Heart right ventricle (tissue), 16 donors: ENCODE results near the gene MRPL57. TPM values are rescaled to one million over a fixed set of nuclear protein-coding genes. Genes with fewer than 3 reads are reported as not detected.
"Not testable (repeated sequence)": the region's sequence is repeated elsewhere in the genome, so short reads cannot be mapped to it uniquely, and the experiment has no call there.

ENCODE experiments used
- ATAC-seq, 8 donors: fragments of 200-7000 bp; cut with Tn5 transposase; one replicate each; pipeline ENCODE4 v1.9.1; 2020; ENCODE audit warnings: mild to moderate bottlenecking in 8 of 8, moderate library complexity in 8 of 8, moderate number of reproducible peaks in 1 of 8
- DNase-seq, 2 donors: peaks; one replicate each; pipeline ENCODE4 v3.0.0-alpha.2; 2020
- H3K27ac ChIP-seq, 10 donors: fragments of 200-600 bp; sonication (generic) in 2 of 10; one replicate each; pipeline versions ENCODE4 v1.5.0 to v1.8.0; 2020 to 2022; ENCODE audit warnings: mild to moderate bottlenecking in 3 of 10
- H3K27me3 ChIP-seq, 7 donors: fragments of 200-600 bp; one replicate each; pipeline ENCODE4 v1.8.0; 2021 to 2022; ENCODE audit warnings: mild to moderate bottlenecking in 2 of 7
- H3K36me3 ChIP-seq, 9 donors: fragments of 200-600 bp; sonication (generic) in 1 of 9; one replicate each; pipeline versions ENCODE4 v1.5.0 to v1.8.0; 2020 to 2022; ENCODE audit warnings: mild to moderate bottlenecking in 2 of 9
- H3K4me1 ChIP-seq, 9 donors: fragments of 200-600 bp; sonication (generic) in 1 of 9; one replicate each; pipeline versions ENCODE4 v1.5.0 to v1.8.0; 2020 to 2022; ENCODE audit warnings: mild to moderate bottlenecking in 4 of 9
- H3K4me3 ChIP-seq, 10 donors: fragments of 200-600 bp; sonication (generic) in 2 of 10; one replicate each; pipeline versions ENCODE4 v1.5.0 to v1.8.0; 2020 to 2022; ENCODE audit warnings: mild to moderate bottlenecking in 7 of 10, moderate library complexity in 2 of 10
- H3K9me3 ChIP-seq, 11 donors: fragments of 200-600 bp in 10 of 11; sonication (generic) in 2 of 11; one replicate each; pipeline versions ENCODE4 v1.5.0 to v1.8.0; 2013 to 2022; ENCODE audit warnings: mild to moderate bottlenecking in 2 of 11, control low read depth in 1 of 11, moderate library complexity in 1 of 11
- CTCF ChIP-seq, 9 donors: fragments of 200-600 bp; sonication (generic) in 2 of 9; IDR thresholded peaks; one replicate each; pipeline versions ENCODE4 v1.5.0 to v1.8.0; 2021 to 2022; ENCODE audit warnings: antibody characterized with exemption in 9 of 9, mild to moderate bottlenecking in 5 of 9, moderate library complexity in 1 of 9
- WGBS, 2 donors: extraction: QIAGEN DNeasy Blood & Tissue Kit; methylation state at CpG; one replicate each; pipeline ENCODE4 v1.1.7; 2013; ENCODE audit warnings: inconsistent platforms in 1 of 2; 5-methylcytosine and 5-hydroxymethylcytosine counted together
- intact Hi-C, 10 donors: fragments of 100-400 bp; cut with DNase I; formaldehyde crosslinking; loops; one replicate each; pipeline versions ENCODE4 v1.11.1 to v1.14.2; 2022
- long read RNA-seq, 3 donors: library from polyadenylated mRNA; unstranded; transcript quantifications; one replicate each; pipeline ENCODE4 v2.0.0, GENCODE V29; 2020 to 2021
- polyA plus RNA-seq, 2 donors: library from polyadenylated mRNA; stranded (reverse); fragments of 200-250 nt; gene quantifications; one replicate each; pipeline ENCODE4 v1.2.3, GENCODE V29; 2013
- total RNA-seq, 10 donors: library from RNA; stranded (reverse); fragmentation: NEBNext Ultra II Directional in 3 of 10; extraction: Animal tissue kit (Norgen Biotek cat#: 25700) in 3 of 10; gene quantifications; one replicate each; pipeline versions ENCODE4 v1.2.1 to v1.2.4, GENCODE V29; 2021 to 2023
- donor health status: Arrhythmogenic right ventricular cardiomyopathy.
- donor health status: ischemic (EF 13 %, LVEDD 7.1; RV severe dilation, severe dysfunction).
- donor health status: healthy with polysubstance abuse.
- donor health status: DM: no; HTN: yes; CAD: no.
- donor health status: DM: no; HTN: no; CAD: no.
- donor health status: ischemic (EF 25% LVEDD 6.9; RV normal size, moderate dysfunction).
- donor health status: ischemic (EF 25% LVEDD 5.7; RV mildly dilated, moderate dysfunction).
- donor health status: healthy.
- donor health status: DM: yes; HTN: yes; CAD: no.
- donor health status: Ischemic cardiomyopathy.
- donor health status: ischemic (EF 35%, LVEDD 5.7; RV mildly dilated, moderate dysfunction).
- donor health status: nonischemic (EF 11% LVEDD 7.7; RV severe dilation, severe dysfunction).
- donor health status: DM: yes; HTN: yes; CAD: no.
- donor health status: PGD.
- donor health status: ischemic (EF 29% LVEDD 5.4; RV normal size, mild dysfunction).
- donor health status: nonischemic (EF 23%, LVEDD 6.1; RV moderate dilation, normal function).

The MRPL57 gene
- 10 to 100 TPM; 20.0 to 25.9 (median 22.9) TPM for total RNA-seq
- 10 to 100 TPM; 27.1 to 40.6 TPM for polyA plus RNA-seq
- long read RNA-seq, donor 1, transcript MRPL57-201 (2 exons, 2,246 nt) = major isoform, 68 of 89 reads
- long read RNA-seq, donor 1, partial matches to known transcripts = 0 of 89 reads
- long read RNA-seq, donor 1, other reads (novel, unspliced or antisense) = 21 of 89 reads
- long read RNA-seq, donor 2, transcript MRPL57-201 (2 exons, 2,246 nt) = major isoform, 71 of 85 reads
- long read RNA-seq, donor 2, partial matches to known transcripts = 0 of 85 reads
- long read RNA-seq, donor 2, other reads (novel, unspliced or antisense) = 14 of 85 reads
- long read RNA-seq, donor 3, transcript MRPL57-201 (2 exons, 2,246 nt) = major isoform, 11 of 14 reads
- long read RNA-seq, donor 3, partial matches to known transcripts = 0 of 14 reads
- long read RNA-seq, donor 3, other reads (novel, unspliced or antisense) = 3 of 14 reads

- WGBS, 2 donors = 0% methylated on average over 91 to 93 of the region's 93 CpGs
Observed at GRCh38 chr13:21176215-21176981, at the start of gene MRPL57, which contains the start of gene SKA3. Gene MRPL57, plus strand, starts transcription at chr13:21176658. Its CDS starts 259 bp downstream, at chr13:21176917. Gene SKA3, minus strand, starts transcription at chr13:21176552. Its CDS starts 75 bp downstream, at chr13:21176477.

GRCh38 chr13:21130116-21130515 lies 46.3 kb upstream of the MRPL57 start:
- Histone ChIP-seq H3K27ac (no peak overlapping the region), H3K36me3 (no peaks in the 10 kb centered on the region), H3K9me3 (no peaks in the 10 kb centered on the region), H3K27me3 (peaks cover 0 to 6% (median 0%) of the 10 kb centered on the region in 7 donors), H3K4me1 (no peaks in the 10 kb centered on the region), H3K4me3 (no peak overlapping the region)
- intact Hi-C loops = loop anchor here in 5 of 10 donors (5.0 to 10.0 kb wide), 3 partner anchors 183 to 188 kb away; no protein-coding TSS in a partner anchor
- no peak for DNase-seq
- 90 to 94% methylated on average over 2 of the region's 2 CpGs for WGBS, 2 donors
- no peak for ATAC-seq
- TF ChIP-seq CTCF (IDR thresholded peaks at IDR 0.05) = no peak

More at GRCh38 chr13:21176215-21176981, at the start of gene MRPL57, which contains the start of gene SKA3:
- peak in 4 of 9 donors; percentile 15 to 31 (median 22) for TF ChIP-seq CTCF (IDR thresholded peaks at IDR 0.05)
- intact Hi-C loops = loop anchor here in 6 of 10 donors (5.0 to 10.0 kb wide), 4 partner anchors 118 to 301 kb away; no protein-coding TSS in a partner anchor
- peak within 1 kb of the TSS; percentile 92 to 99 (median 96) for H3K27ac ChIP-seq
- H3K36me3 ChIP-seq = no peaks in the 10 kb centered on the region
- no peaks in the 10 kb centered on the region for H3K9me3 ChIP-seq
- H3K4me1 ChIP-seq = peaks cover 3 to 29% (median 16%) of the 10 kb centered on the region in 9 donors
- peak; percentile 98 to 100 (median 99) for ATAC-seq
- no peaks in the 10 kb centered on the region for H3K27me3 ChIP-seq
- H3K4me3 ChIP-seq = peak within 1 kb of the TSS; percentile 72 to 98 (median 84)
- DNase-seq = peak; percentile 90 to 94

GRCh38 chr13:21133077-21133476 lies 43.4 kb upstream of the MRPL57 start:
- Histone ChIP-seq H3K27ac (no peak overlapping the region), H3K4me3 (no peak overlapping the region), H3K27me3 (peaks cover 0 to 6% (median 0%) of the 10 kb centered on the region in 7 donors), H3K36me3 (no peaks in the 10 kb centered on the region), H3K4me1 (no peaks in the 10 kb centered on the region), H3K9me3 (no peaks in the 10 kb centered on the region)
- WGBS, 2 donors = 80 to 89% methylated on average over 3 of the region's 3 CpGs
- DNase-seq (no peak), ATAC-seq (no peak)
- no peak for TF ChIP-seq CTCF (IDR thresholded peaks at IDR 0.05)
- intact Hi-C loops = loop anchor here in 6 of 10 donors (2.0 to 10.0 kb wide), 4 partner anchors 186 to 191 kb away; no protein-coding TSS in a partner anchor

GRCh38 chr13:21134475-21134874 lies 42.0 kb upstream of the MRPL57 start:
- intact Hi-C loops = loop anchor here in 6 of 10 donors (2.0 to 10.0 kb wide), 4 partner anchors 187 to 192 kb away; no protein-coding TSS in a partner anchor

GRCh38 chr13:21135833-21136232 lies 40.6 kb upstream of the MRPL57 start:
- H3K4me3 ChIP-seq, H3K27ac ChIP-seq, ATAC-seq, DNase-seq, H3K9me3 ChIP-seq, H3K27me3 ChIP-seq, H3K36me3 ChIP-seq, H3K4me1 ChIP-seq: not testable (repeated sequence)
- WGBS, 2 donors = 78 to 81% methylated on average over 6 of the region's 6 CpGs
- intact Hi-C loops = loop anchor here in 4 of 10 donors (2.0 to 10.0 kb wide), 3 partner anchors 191 to 194 kb away; no protein-coding TSS in a partner anchor

More at GRCh38 chr13:21134475-21134874, 42.0 kb upstream of the MRPL57 start:
- H3K36me3 ChIP-seq = no peaks in the 10 kb centered on the region
- TF ChIP-seq CTCF (IDR thresholded peaks at IDR 0.05) = no peak
- H3K27ac ChIP-seq = no peak overlapping the region
- no peak overlapping the region for H3K4me3 ChIP-seq
- peaks cover 0 to 6% (median 0%) of the 10 kb centered on the region in 7 donors for H3K27me3 ChIP-seq
- peaks cover 0 to 4% (median 0%) of the 10 kb centered on the region in 9 donors for H3K4me1 ChIP-seq
- WGBS, 2 donors = 72 to 82% methylated on average over 5 of the region's 5 CpGs
- ATAC-seq = no peak
- H3K9me3 ChIP-seq = no peaks in the 10 kb centered on the region
- no peak for DNase-seq
